Measurements from ENCODE around the gene CBX2.

DNA sequence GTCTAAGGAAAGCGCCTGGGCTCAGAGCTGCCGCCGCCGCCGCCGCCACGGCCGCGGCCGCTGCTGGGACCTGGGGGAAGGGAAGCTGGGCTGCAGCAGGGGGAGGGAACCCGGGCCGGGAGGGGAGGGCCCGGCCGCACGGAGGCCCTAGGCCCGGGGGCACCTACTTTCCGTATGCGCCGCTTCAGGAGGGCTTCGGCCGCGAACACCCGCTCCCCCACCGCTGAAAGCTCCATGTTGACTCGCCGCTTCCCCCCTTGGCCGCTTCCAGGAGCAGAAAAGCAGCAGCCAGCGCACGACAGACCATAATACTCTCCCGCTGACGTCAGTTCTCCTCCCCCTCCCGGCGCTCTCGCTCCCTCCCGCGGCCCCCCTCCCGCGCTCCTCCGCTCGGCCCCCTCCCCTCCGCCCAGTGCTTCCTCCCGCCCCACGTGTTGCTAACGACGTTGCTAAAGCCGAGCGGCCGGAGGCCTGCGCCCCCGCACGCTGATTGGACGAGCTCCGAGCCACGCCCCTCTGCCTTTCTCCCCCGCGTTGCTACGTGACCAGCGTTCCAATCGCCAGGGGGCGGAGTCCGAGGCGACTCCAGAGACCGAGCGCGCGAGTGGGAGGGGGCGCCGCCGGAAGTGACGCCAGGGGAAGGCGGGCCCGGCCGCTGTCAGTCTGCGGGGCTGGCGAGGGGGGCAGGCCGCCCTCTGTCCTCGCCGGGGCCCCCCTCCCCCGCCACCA, 19.0 kb downstream of the CBX2 start, which contains the start of gene CBX8:
- peak in 1 of 4 donors; percentile 59 for TF ChIP-seq POLR2A (IDR thresholded peaks at IDR 0.05)
- TF ChIP-seq, protein P1, sequence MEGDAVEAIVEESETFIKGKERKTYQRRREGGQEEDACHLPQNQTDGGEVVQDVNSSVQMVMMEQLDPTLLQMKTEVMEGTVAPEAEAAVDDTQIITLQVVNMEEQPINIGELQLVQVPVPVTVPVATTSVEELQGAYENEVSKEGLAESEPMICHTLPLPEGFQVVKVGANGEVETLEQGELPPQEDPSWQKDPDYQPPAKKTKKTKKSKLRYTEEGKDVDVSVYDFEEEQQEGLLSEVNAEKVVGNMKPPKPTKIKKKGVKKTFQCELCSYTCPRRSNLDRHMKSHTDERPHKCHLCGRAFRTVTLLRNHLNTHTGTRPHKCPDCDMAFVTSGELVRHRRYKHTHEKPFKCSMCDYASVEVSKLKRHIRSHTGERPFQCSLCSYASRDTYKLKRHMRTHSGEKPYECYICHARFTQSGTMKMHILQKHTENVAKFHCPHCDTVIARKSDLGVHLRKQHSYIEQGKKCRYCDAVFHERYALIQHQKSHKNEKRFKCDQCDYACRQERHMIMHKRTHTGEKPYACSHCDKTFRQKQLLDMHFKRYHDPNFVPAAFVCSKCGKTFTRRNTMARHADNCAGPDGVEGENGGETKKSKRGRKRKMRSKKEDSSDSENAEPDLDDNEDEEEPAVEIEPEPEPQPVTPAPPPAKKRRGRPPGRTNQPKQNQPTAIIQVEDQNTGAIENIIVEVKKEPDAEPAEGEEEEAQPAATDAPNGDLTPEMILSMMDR (IDR thresholded peaks at IDR 0.05) = peak in 3 of 6 experiments; percentile 33 to 64 (median 45)
